Testis (tissue), 2 donors: ENCODE data around the gene PPM1H.

Source experiments
- POLR2A ChIP-seq: fragments of 450-650 bp; IDR thresholded peaks from one replicate; pipeline ENCODE4 v1.6.1; 2017; ENCODE audit warnings: antibody characterized with exemption, mild to moderate bottlenecking, moderate library complexity
- TF ChIP-seq, protein P1 (sequence below), 3 experiments: fragments of 450-650 bp in 2 of 3; fragments of 200-600 bp in 1 of 3; sonication (generic) in 1 of 3; IDR thresholded peaks; one replicate each; pipeline ENCODE4 v1.5.1; 2016 to 2019; ENCODE audit warnings: antibody characterized with exemption in 3 of 3, mild to moderate bottlenecking in 2 of 3, moderate library complexity in 1 of 3

DNA sequence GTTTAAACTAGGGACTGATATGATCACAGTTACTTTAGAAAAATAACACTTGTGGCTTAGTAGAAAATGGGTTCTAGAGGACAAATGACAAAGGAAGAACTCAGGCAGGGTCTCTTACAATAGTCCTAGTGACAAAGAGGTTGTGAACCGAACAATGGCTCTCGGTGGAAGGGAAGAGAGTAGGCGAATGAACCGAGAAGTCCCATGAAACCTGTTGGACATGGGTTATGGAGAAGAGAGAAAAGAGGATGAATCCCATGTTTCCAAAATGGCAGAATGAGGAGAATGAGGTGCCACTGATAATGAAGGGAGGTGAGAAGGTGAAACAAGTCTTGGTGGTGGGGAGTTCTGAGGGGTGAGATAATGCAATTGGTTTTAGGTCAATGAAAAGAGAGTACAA lies 94.1 kb downstream of the PPM1H start:
- TF ChIP-seq POLR2A: no peak
- TF ChIP-seq, protein P1, sequence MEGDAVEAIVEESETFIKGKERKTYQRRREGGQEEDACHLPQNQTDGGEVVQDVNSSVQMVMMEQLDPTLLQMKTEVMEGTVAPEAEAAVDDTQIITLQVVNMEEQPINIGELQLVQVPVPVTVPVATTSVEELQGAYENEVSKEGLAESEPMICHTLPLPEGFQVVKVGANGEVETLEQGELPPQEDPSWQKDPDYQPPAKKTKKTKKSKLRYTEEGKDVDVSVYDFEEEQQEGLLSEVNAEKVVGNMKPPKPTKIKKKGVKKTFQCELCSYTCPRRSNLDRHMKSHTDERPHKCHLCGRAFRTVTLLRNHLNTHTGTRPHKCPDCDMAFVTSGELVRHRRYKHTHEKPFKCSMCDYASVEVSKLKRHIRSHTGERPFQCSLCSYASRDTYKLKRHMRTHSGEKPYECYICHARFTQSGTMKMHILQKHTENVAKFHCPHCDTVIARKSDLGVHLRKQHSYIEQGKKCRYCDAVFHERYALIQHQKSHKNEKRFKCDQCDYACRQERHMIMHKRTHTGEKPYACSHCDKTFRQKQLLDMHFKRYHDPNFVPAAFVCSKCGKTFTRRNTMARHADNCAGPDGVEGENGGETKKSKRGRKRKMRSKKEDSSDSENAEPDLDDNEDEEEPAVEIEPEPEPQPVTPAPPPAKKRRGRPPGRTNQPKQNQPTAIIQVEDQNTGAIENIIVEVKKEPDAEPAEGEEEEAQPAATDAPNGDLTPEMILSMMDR (IDR thresholded peaks at IDR 0.05): no peak
